Activated CD8-positive, alpha-beta memory T cell treated with anti-CD3 and anti-CD28 coated beads for 24 hours (primary cell): Measurements from ENCODE around the gene DYNLL2.
"Not testable (repeated sequence)": the region's sequence is repeated elsewhere in the genome, so short reads cannot be mapped to it uniquely, and the experiment has no call there.

Source experiments
- DNase-seq: peaks from one replicate; pipeline ENCODE4 v3.0.0-alpha.2; 2020

DYNLL2 gene

GRCh38 chr17:58073266-58073665 is 10.0 kb upstream of the DYNLL2 start:
- DNase-seq = not testable (repeated sequence)

DNA sequence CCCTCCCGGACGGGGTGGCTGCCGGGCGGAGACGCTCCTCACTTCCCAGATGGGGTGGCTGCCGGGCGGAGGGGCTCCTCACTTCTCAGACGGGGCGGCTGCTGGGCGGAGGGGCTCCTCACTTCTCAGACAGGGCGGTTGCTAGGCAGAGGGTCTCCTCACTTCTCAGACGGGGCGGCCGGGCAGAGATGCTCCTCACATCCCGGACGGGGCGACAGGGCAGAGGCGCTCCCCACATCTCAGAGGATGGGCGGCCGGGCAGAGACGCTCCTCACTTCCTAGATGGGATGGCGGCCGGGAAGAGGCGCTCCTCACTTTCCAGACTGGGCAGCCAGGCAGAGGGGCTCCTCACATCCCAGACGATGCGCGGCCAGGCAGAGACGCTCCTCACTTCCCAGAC is 8.8 kb upstream of the DYNLL2 start:
- not testable (repeated sequence) for DNase-seq

DNA sequence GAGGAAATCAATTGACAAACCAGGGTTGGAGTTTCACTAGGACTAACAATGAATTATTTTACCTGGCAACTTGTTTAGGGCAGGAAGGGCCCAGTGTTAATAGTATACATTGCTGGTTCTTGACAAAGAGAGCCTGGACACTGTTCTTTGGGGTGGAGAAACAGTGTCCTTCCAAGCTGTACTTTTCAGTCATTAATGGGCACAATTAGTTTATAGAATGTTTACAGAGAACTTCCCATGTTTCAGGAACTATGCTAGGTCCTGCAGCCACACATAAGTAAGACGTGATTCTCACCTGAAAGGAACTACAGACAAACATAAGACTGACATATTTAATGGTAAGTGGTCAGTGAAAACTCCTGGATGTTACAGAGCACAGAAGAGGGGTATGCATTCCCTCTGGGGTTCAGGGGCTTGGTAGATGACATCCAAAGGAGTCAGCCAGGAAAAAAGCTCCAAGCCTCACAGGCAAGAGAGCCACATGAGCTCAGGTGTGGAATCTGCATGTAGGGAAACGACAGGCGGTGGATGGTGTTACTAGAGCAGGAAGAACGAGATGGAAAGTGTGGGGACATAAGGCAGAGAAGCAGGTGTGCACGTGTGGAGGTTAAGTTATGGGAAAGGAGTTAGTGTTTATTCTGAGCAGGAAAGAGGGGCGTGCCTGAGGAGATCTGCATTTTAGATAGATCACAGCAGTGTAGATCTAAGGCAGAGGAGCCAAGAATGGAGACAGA is 3.8 kb upstream of the DYNLL2 start:
- peak; percentile 24 for DNase-seq

GRCh38 chr17:58081646-58082340 is 1.4 kb upstream of the DYNLL2 start:
- peak; percentile 52 for DNase-seq

- no peak for DNase-seq
Measured at GRCh38 chr17:58082341-58082869, 814 bp upstream of the DYNLL2 start.

DNA sequence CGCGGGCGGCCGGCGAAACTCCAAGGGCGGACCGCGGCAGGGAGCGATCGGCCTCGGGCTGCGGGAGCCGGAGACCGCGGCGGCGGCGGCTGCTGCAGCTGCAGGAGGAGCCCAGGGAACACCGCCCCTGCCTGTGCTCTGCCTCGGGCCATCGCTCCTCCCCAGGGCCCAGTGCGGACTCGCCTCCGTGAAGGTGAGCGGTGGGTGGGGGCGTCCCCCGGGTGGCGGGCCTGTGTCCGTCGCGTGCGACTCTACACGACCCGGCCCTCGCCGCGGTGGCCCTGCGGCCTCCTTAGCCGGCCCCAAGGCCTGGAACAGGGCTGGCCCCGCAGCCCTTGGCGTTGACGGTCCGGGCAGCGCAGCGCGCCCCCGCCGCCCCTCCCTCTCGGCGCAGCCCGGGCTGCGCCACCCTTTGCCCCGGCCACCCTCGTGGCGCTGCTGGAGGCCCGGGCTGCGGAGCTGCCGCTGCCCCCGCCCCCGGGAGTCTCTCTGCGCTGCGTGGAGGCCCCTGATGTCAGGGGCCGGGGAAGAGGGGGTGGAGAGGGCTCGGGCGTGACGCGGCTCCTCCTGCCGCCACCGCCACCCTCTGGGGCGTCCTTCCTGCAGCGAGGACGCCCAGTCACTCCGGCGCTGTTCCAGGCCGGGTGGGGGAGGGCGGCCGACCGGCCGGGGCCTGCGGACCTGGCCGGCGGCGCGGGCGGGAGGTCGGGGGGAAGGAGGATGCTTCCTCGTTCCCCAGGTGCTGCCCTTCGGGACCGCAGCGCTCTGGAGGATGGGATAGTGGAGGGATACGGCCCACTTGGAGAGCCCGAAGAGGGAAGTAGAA is 485 bp downstream of the DYNLL2 start:
- DNase-seq = peak; percentile 85

DNA sequence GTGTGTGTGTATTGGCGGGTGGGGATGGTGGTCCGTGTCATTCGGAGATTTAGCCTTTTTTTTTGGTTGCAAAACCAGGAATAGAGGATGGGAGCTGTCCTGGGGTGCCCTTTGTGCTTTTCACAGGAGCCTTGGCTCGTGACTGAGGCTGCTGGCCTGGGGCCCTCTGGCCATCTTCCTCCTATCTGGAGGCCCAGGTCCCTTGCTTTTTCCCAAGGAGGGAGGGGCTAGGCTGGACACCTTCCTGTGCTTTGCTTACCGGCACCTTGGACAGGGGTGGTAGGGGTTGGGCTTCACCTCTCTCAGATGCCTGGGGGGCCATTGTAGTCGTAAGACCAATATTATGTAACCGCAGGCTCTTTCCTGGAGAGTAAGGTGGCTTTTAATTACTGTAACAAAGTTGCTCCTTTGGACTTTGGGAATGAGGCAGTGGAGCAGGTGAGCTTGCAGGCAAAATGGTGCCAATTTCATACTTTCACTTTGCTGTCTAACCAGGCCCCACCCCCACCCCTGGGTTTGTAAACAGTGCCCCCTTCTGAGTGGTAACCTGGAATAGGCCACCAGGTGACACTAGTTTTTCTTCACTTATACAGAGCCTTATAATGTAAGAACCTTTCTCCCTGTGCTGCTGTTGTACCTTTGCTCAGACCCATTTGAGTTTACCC is 1.2 kb downstream of the DYNLL2 start:
- peak; percentile 70 for DNase-seq

DNA sequence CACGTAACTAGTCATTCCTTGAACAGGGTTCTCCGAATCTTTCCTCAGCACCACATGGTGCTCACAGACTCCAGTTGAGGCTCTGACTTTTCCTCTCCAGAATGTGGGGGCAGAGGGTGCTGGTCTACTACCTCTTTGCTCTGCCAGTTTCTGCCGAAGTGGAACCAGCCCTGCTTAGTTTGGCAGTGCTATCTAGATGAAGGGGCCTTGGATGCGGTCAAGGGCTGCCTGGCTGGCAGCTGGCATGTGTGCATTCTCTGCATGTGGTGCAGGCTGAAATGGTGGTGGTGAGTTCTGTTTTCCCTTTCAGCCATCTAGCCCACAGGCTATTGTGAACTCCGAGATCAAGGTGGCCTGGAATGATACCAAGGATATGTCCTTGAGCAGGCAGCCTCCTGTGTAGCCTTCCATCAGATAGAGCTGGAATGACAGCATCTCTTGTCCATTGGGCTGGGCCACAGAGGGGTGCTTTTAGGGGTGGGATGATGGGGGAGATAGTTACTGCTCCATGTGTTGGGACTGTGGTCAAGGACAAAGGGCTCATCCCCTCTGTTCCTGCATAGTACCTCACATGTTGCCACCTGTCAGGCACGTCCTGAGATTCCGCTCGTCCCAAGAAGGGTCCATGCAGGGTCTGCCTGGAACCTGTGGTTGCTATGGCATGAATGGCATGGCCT is 2.0 kb downstream of the DYNLL2 start:
- no peak for DNase-seq

DNA sequence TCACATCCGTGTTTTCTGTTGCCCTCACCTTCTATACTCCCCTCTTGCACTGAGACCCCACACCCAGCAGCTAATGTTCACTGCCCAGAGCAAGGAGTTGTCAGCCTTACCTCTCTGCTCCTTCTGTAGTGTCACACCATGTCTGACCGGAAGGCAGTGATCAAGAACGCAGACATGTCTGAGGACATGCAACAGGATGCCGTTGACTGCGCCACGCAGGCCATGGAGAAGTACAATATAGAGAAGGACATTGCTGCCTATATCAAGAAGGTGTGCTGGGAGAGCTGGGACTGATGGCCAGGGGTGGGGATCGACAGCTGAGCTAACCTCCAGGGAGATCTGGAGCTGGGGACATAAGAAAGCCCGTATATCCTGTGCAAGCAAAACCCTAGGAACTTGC is 3.7 kb downstream of the DYNLL2 start:
- DNase-seq = peak; percentile 50

- peak; percentile 42 for DNase-seq
Measured at GRCh38 chr17:58088624-58089023, 5.4 kb downstream of the DYNLL2 start.

- DNase-seq = peak; percentile 24
Measured at GRCh38 chr17:58089111-58089510, 5.9 kb downstream of the DYNLL2 start.

DNA sequence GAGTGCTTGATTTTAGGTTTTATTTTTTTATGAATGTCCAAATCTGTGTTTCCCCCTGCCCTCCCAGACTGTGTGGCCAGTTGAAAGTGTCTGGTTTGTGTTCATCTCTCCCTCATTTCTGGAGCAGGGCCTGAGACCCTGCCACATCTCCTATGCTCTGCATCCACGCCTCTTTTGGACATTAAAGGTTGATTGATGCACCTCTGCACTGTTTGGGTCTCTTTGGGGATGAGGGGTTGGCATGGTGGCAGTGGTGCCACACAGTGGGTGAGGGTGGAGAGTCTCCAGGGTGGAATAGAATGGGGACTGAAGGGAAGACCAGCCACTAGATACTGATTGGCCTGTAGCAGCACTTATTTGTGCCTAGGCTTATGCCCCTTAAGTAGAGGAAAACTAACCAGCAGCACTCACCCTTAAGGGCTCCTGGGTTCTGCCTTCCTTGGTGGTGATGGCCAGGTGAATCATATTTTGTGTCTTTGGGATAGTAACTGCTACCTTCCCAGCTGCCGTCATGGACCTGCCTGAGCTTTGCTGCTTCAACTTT is 7.9 kb downstream of the DYNLL2 start:
- peak; percentile 33 for DNase-seq

- peak; percentile 54 for DNase-seq
Measured at GRCh38 chr17:58092101-58092796, 9.0 kb downstream of the DYNLL2 start.

DNA sequence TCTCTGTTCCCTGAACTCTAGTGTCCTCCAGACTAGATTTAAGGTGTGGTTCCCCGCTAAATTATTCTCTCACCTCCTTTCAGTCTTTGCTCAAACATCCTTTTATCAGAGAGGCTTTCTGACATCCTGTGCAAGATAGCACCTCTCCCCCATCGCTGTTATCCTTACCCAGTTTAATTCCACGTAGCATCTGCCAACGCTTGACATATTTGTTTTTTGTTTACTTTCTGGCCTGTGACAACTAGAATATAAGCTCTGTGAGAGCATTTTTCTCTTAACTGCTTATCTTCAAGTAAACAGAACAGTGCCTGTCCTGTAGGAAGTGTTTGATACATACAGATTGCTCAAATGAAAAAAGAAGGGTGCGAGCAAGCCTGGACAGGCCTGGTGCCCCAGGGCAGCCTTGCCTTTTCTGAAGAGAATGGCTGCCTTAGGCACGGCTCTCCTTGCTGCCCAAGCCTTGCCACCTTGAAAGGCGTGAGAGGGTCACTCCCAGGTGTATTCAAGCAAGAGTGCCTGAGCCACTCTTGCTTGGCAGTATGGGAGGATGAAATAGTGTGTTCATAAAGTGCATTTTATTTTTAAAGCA is 9.7 kb downstream of the DYNLL2 start:
- DNase-seq = peak; percentile 47

DNA sequence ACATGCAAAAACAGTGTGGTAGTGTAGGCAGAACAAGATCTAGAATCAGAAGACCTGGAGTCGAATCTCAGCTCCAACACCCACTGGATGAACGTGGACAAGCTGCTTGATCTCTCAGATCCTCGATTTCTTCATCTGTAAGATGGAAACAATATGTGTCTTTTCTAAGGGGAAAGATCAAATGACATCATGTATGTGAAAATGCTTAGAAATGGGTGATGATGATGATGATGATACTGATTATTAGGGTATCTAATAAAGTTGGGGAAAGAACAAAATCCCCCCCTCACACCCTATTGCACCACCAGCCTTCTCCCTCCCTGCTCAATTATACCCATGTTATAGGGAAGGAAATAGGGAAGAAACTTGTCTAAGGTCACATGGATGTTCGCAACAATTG is 10.9 kb downstream of the DYNLL2 start:
- DNase-seq = no peak

- no peak for DNase-seq
Measured at GRCh38 chr17:58096892-58097291, 13.7 kb downstream of the DYNLL2 start.

GRCh38 chr17:58097384-58098088 is 14.3 kb downstream of the DYNLL2 start:
- DNase-seq = peak; percentile 33

- no peak for DNase-seq
Measured at GRCh38 chr17:58100506-58100905, 17.3 kb downstream of the DYNLL2 start.

- DNase-seq = not testable (repeated sequence)
Measured at GRCh38 chr17:58101898-58102297, 18.7 kb downstream of the DYNLL2 start.

- DNase-seq = no peak
Measured at GRCh38 chr17:58105093-58105492, 21.9 kb downstream of the DYNLL2 start.
